MG63 (cell line): ENCODE results near the gene H2BK1. TPM values are rescaled to one million over a fixed set of nuclear protein-coding genes. Genes with fewer than 3 reads are reported as not detected.

Experiments used
- DNase-seq: peaks from one replicate; pipeline ENCODE4 v3.0.0-alpha.2; 2020
- H3K27me3 ChIP-seq: fragments of 250-450 bp; sonication (Bioruptor Pico); 2 replicates; pipeline ENCODE4 v1.5.1; 2020; ENCODE audit warnings: mild to moderate bottlenecking, moderate library complexity
- H3K36me3 ChIP-seq: fragments of 250-450 bp; sonication (Bioruptor Pico); 2 replicates; pipeline ENCODE4 v1.5.1; 2020; ENCODE audit warnings: mild to moderate bottlenecking, moderate library complexity
- H3K4me3 ChIP-seq: fragments of 250-450 bp; sonication (Bioruptor Pico); 2 replicates; pipeline ENCODE4 v1.5.1; 2020; ENCODE audit warnings: mild to moderate bottlenecking, moderate library complexity
- H3K9me3 ChIP-seq: fragments of 250-450 bp; sonication (Bioruptor Pico); 2 replicates; pipeline ENCODE4 v1.5.1; 2020; ENCODE audit warnings: mild to moderate bottlenecking, moderate library complexity
- total RNA-seq: library from RNA; depleted of rRNA; stranded (reverse); fragments of >200 nt; shearing (Covaris generic); gene quantifications from 2 replicates; pipeline ENCODE4 v1.2.3, GENCODE V29; 2014; ENCODE audit warnings: low replicate concordance

Gene H2BK1
- total RNA-seq, 1 experiment from 2014 or later = not detected

DNA sequence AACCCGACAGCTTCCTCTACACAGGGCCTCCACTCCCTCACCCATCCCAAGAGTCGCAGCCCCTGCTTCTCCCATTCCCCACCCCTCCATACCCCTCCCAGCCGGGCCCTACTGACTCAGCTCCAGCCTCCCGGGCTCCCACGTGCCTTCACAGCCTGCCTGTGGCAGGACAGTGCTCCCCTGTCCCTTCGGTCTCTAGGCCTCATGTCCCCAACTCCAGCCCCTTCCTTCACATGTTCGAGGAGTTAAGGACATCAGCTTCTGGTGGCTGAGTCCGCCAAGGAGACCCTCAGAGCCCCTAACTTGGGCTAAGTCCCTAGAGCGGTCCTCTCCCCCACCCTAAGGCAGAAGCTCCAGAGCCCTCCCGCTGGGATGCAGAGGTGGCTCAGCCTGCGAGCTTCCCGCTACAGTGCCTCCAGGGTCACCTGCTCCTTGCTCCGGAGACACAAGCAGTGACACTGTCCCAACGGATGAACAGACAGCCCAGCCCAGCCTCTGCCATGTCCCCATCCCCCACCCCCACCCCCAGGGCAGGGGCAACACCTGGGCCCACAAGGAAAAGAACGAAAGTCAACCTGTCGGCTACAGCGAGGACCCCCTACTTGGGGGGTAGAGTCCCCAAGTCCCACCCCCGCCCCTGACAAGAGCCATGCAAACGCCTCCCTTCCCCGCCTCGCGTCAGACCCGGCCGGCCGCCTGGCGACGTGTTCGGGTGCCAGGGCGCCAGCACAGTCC lies 37.5 kb upstream of the H2BK1 start:
- no peaks in the 10 kb centered on the region for H3K36me3 ChIP-seq
- no peaks in the 10 kb centered on the region for H3K9me3 ChIP-seq
- H3K27me3 ChIP-seq = no peaks in the 10 kb centered on the region
- peak overlapping the region; percentile 47 for H3K4me3 ChIP-seq
- no peak for DNase-seq

DNA sequence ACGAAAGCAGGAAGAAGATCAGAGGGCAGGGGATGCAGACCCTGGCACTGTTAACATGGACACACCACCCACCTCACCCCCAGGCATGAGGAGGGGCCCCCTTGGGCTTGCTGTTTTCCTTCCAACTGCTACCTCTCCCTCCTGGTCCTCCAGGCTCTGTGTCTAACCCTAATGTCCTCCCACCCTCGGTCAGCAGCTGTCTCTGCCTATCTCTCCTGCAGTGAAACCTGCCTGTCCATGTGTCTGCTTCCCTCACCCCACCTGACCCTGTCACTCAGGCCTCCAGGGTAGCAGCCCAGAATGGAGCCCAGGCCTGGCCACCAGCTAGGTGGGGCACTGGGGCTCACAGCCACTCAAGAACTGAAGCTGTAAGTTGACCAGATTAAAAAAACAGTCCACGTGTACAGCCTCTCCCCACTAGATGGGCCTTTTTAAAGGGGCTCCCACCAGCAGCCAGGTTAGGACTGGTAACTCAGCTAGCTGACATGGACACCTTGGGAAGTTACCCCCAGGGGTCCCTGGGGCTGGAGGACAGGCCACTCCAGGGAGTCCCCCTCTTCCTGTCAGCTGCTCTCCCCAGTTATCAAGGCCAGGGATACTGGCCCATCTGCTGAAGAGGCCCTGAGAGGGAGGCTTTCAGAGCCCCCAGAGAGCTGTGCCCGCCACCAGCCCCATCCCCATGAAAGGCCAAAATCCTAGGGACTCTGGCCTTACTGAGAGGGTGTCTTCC lies 36.7 kb upstream of the H2BK1 start:
- Histone ChIP-seq H3K27me3 (no peaks in the 10 kb centered on the region), H3K9me3 (no peaks in the 10 kb centered on the region), H3K36me3 (no peaks in the 10 kb centered on the region), H3K4me3 (no peak overlapping the region)
- DNase-seq = no peak

DNA sequence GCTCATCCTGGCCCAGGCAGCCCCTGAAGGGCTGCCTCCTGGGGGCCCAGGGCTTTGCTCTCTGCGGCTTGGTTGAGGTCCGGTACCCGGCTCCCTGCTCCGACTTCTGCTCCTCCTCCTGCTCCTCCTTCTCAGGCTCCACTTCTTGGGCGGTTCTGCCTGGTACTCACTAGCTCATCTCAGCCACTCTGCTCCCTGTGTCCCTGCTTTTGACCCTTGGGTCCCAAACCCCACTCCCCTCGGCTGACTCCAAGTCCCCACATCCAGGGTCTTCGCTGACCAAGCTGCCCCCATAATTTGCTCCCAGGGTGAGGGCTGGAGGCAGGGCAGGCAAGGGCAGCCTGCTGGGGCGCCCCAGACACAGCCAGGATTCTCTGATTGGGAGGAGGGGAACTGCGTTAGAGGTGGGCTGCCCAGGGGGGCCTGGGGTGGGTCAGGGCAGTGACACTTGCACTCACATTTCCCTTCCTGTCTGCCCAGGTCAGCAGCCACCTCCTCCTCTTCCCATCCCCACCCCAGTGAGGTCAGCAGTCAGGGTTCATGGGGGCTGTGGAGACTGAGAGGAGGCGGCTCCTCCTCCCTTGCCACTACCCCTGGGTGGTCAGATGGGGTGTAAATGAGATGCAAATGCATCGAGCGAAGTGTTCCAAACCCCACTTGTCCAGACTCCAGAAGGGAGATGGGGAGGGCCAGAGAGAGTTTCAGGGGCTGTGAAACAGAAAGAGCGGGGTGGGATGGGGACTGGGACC lies 36.0 kb upstream of the H2BK1 start:
- Histone ChIP-seq H3K27me3 (no peaks in the 10 kb centered on the region), H3K36me3 (no peaks in the 10 kb centered on the region), H3K9me3 (no peaks in the 10 kb centered on the region), H3K4me3 (no peak overlapping the region)
- no peak for DNase-seq

DNA sequence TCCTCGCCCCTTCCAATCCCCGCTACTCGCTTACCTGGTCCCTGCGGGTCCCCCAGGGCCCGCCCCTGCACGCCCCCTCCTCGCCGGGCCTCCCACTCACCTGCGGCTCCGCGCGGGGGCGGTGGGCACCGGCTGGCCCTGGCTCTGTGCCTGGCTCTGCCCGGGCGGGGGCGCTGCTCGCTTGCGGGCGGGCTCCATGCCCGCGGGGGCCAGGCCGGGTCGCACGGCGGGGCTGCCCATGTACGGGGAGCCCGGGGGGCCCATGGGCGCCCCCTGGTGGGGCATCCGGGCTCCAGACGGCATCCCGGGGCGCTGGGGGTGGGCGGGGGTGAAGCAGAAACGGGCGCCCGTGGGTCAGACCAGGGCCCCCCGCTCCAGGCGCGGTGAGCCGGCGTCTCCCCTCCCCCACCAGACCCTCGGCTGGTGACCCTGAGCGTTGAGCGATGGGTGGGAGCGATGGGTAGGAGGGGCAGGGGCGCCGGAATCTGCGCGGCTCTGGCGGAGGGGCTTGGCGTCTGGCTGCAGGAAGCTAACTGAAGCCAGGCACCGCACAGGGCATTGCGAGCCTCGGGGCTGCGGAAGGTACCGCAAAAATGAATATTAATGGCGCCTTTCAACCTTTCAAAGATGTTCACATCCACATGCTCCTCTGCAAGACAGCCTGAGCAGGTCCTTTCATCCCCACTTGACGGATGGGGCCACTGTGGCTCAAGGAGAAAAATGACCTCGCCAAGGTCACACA lies 35.2 kb upstream of the H2BK1 start:
- peak; percentile 21 for DNase-seq
- Histone ChIP-seq H3K9me3 (no peaks in the 10 kb centered on the region), H3K27me3 (no peaks in the 10 kb centered on the region), H3K4me3 (no peak overlapping the region), H3K36me3 (no peaks in the 10 kb centered on the region)

DNA sequence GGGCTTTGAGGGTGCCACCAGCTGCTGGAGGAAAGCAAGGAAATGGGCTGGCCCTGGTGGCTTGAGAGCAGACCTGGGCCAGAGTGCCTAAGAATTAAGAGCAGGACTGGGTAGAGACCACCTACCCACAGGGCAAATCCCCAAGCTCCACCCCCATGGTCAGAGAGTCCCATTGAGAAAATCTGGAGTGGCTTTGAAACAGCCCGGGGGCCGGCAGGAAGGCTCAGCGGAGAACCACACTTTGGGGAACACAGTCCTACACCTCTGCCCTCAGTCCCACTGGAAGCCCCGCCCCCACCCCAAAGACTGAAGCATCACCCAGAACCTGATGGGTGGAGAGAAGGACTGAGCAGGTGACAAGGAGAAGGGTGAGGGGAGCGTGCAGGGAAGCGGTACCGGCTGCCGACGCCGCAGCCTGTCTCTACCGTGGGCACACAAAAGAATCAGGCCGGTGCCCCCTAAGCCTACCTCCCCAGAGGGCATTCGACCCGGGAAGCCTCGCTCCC lies 34.6 kb upstream of the H2BK1 start:
- no peak for DNase-seq
- Histone ChIP-seq H3K9me3 (no peaks in the 10 kb centered on the region), H3K4me3 (no peak overlapping the region), H3K27me3 (no peaks in the 10 kb centered on the region), H3K36me3 (no peaks in the 10 kb centered on the region)

DNA sequence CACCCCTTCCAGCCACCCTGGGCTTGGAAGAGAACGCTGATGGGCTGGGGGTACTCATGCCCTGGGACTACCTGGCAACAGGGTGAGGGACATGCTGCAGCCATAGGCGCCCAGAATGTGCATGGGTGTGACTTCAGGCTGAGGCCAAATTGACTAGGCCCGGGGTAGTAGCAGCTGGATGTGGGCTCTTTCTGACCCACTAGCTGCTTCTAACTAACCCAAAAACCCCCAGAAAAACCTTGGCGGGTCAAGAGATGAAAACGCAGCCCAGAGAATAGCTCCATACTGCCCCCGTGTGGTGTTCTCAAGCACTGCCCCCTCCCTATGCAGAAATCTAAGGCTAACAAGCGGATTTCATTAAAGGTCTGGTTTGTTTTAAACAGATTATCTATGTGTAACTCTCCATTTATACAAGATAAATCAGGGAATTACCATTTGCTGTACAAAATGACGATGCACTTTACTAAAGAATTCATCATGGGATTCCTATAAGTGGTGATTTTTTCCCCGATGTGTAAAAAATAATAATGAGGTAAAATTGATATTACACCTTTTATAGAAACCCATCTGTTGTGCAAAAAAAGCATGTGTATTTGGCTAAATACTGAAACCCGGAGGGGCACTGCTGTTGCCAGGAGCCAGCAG lies 34.0 kb upstream of the H2BK1 start:
- no peak for DNase-seq
- no peaks in the 10 kb centered on the region for H3K9me3 ChIP-seq
- H3K36me3 ChIP-seq = no peaks in the 10 kb centered on the region
- H3K4me3 ChIP-seq = no peak overlapping the region
- H3K27me3 ChIP-seq = no peaks in the 10 kb centered on the region

DNA sequence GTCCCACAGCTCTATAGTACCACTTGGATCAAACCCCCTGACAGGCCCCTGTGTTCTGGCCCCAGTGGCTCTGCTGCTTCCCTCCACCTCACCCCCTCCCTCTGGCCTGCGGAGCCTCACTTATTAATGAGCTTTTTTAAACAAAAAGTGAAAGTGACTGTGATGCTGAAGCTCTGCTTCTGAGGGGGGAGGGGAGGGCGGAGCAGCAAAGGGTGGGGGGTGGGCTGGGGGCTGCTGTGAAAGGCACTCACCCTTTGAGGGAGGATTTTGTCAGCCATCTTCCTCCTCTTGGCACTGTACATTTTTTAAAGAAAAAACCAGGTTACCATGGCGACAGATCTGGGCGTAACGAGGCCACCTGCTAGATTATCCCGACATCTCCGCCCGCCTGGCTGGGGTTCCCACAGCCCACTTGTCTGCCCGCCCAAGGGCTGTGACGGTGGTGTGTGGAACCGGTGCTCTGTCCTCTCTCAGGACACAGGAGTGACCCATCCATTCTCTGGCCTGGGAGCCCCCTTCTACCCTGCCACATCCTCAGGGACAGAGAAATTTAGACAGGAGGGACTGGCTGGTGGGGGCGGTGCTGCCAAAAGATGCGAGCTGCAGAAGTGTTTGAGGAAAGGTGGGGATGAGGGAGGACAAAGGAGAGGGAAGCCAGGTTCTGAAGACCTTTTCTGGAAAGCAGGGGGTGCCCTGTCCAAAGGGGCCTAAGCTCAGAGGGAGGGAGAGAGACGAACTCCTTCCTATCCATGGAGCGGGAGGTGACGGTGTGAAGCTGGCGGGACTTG lies 33.3 kb upstream of the H2BK1 start:
- Histone ChIP-seq H3K4me3 (no peak overlapping the region), H3K9me3 (no peaks in the 10 kb centered on the region), H3K36me3 (no peaks in the 10 kb centered on the region), H3K27me3 (no peaks in the 10 kb centered on the region)
- DNase-seq = no peak

DNA sequence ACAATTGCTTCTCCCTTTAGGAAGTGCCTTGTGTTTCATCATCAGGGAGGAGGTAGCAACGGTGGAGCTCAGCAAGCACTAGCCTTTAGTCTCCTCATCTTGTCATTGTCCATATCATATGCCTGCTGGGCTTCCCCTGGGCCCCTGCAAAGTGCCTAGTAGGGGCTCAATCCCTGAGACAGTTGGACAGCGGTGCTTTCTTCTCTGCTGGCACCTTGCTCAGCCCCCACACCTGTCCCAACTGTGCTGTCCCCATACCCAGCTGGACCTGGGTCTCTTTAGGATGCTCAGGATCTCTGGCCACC lies 32.7 kb upstream of the H2BK1 start:
- no peak overlapping the region for H3K4me3 ChIP-seq
- no peaks in the 10 kb centered on the region for H3K9me3 ChIP-seq
- H3K36me3 ChIP-seq = no peaks in the 10 kb centered on the region
- DNase-seq = no peak
- H3K27me3 ChIP-seq = no peaks in the 10 kb centered on the region

DNA sequence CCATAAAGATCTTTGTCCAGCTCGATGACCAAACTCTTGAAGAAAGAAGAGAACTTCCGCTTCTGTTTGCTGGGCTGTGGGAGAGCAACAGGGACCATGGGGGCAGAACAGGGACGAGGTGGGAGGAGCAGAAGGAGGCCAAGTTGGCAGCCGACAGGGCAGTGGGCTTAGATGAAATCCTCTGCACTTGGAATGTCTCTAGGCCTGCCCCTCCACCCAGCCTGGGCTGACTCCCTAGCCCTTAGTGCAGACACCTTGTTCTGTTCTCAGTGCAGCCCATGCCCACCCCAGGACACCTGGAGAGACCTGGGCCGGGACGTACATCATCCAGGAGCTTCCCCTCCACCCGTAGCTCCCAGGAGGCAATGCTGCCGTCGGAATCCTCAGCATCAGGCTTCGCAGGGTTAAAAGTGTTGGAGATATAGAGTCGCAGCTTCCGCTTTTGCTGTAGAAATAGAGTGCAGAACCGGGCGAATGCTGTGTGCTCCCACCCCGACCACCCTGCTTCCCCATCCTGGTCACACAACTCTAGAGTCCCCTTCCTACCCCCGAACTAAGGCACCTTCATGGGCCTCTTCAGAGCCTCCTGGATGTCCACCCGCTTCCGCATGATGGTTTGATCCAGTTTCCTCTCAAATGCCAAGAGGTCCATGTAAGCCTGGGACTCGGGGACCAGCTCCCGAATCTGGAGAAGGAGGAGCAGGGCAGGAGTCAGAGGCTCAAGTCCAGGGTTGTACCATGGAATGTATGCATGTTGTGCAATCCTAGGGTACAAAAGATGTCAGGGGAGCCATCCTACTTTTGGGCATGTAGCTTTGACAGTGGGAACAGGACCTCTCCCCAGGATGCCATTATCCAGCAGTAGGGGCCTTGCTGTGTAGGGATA lies 32.1 kb upstream of the H2BK1 start:
- no peak overlapping the region for H3K4me3 ChIP-seq
- no peaks in the 10 kb centered on the region for H3K27me3 ChIP-seq
- no peaks in the 10 kb centered on the region for H3K9me3 ChIP-seq
- DNase-seq = no peak
- no peaks in the 10 kb centered on the region for H3K36me3 ChIP-seq

DNA sequence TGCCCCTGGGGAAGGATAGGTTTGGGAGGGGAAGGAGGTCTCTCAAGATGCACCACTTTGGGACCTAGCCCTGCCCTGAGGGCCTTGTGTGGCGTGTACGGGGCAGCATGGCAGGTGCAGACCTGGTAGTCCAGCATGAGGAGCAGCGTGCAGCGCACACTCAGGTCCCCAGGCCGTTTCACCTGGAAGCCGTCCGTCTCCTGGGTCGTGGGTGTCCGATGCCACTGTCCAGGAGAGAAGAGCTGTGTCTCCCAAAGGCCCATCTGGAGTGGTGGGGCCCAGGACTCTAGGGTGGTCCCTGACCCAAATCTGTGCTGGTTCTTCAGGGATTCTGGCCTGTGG lies 31.4 kb upstream of the H2BK1 start:
- no peaks in the 10 kb centered on the region for H3K27me3 ChIP-seq
- peaks cover 4% of the 10 kb centered on the region; the same call in 1 of the 2 replicates for H3K36me3 ChIP-seq
- no peaks in the 10 kb centered on the region for H3K9me3 ChIP-seq
- no peak overlapping the region for H3K4me3 ChIP-seq
- DNase-seq = no peak

DNA sequence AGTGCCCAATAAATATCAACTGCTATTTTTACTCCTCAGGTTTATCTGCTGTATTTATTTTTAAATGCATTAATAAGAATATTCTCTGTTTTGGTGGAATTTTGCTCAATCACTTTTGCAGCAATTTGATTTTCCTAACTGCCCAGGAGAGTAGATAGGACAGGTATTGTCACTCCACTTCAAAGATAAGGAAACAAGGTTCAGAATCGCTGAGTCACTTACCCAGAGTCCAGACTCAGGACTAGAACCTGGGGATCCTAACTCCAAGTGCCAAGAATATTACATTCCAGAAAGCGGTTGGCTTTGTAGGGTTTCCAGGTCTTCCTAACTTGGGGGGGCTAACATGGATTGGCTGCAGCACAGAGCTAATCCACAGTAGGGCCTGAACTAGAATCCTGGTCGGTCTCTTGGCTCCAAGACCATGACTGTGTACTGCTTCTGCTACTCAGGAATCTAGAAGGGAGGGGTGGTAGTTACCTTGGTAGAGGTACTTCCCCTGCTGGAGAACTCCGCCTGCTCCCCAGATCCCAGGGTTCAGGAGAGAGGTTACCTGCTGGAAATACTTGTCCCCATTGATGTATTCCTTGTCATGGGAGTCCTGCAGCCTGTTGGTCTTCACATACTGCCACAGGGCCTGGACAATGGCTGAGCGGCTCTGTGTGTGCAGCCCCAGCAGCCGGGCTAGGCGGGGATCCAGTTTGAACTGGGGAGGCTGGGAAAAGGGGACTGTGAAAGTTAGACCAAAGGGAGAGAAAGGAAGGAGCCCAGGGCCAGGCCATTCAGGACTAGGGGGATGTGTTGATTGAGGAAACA lies 30.9 kb upstream of the H2BK1 start:
- Histone ChIP-seq H3K36me3 (peaks cover 5% of the 10 kb centered on the region), H3K27me3 (no peaks in the 10 kb centered on the region), H3K4me3 (no peak overlapping the region), H3K9me3 (no peaks in the 10 kb centered on the region)
- DNase-seq = no peak

DNA sequence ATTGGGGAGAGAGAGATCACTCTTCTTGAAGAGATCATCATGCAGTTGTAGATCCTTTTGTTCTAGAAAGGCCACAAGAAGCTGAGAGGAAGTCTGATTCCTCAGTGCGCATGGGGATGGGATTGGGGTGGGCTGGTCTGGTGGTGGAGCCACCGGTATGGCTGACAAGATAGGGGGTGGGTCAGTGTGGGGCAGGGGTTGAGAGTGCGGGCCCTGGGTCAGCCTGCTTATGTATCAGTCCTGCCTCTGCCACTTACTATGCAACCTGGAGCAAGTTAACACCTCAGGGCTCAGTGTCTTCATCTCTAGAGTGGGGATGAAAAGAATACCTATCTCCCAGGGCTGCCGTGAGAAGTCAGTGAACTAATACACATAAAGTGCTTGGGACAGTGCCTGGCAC lies 30.2 kb upstream of the H2BK1 start:
- no peak for DNase-seq
- H3K36me3 ChIP-seq = peaks cover 7% of the 10 kb centered on the region

DNA sequence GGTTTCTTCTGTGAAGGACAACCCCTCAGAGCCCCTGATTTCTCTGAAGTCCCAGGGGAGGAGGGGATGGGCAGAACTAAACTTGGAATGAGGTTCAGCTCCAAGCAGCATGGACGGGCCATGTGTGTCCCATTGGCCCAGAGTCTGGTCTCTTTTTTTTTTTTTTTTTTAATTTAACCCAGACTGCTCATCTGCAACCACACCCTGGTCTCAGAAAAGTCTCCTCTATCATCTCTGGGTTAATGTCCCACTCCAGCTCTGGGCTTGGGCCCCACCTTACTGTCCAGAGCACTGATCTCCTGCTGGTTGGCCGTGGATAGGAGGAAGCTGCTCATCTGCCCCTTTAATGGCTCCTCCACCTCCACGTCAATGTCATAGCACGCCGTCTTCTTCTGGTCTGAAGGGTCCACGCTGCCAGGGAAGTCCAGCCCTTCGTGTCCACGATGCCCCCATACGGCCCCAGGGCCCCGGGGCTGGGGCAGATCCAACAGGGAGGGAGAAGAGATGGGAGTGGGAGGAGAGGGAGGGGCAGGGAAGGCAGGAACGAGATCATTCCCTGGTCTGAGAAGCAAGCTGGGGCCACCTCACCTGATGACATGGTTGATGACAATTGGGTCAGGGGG lies 29.7 kb upstream of the H2BK1 start:
- Histone ChIP-seq H3K9me3 (no peaks in the 10 kb centered on the region), H3K27me3 (no peaks in the 10 kb centered on the region), H3K36me3 (peaks cover 7% of the 10 kb centered on the region), H3K4me3 (no peak overlapping the region)
- DNase-seq = no peak

More for the DNA sequence above, 30.2 kb upstream of the H2BK1 start:
- H3K4me3 ChIP-seq = no peak overlapping the region
- H3K27me3 ChIP-seq = no peaks in the 10 kb centered on the region
- H3K9me3 ChIP-seq = no peaks in the 10 kb centered on the region
